HG03039 (cell line): Measurements from ENCODE around the gene CDH24.
A peak's percentile ranks its signal among the peaks of the same experiment; 100 is the strongest.

Experiments
- ATAC-seq: cut with Tn5 transposase; IDR thresholded peaks from one replicate; pipeline ENCODE4 v1.9.1; 2021; ENCODE audit warnings: mild to moderate bottlenecking, moderate library complexity; ENCODE audit not compliant: unreplicated experiment

CDH24 gene

GRCh38 chr14:23047751-23048693 is 9.3 kb downstream of the CDH24 start:
- no peak for ATAC-seq

- no peak for ATAC-seq
Measured at GRCh38 chr14:23047034-23047634, 10.2 kb downstream of the CDH24 start.

GRCh38 chr14:23045419-23046357 is 11.6 kb downstream of the CDH24 start:
- no peak for ATAC-seq

DNA sequence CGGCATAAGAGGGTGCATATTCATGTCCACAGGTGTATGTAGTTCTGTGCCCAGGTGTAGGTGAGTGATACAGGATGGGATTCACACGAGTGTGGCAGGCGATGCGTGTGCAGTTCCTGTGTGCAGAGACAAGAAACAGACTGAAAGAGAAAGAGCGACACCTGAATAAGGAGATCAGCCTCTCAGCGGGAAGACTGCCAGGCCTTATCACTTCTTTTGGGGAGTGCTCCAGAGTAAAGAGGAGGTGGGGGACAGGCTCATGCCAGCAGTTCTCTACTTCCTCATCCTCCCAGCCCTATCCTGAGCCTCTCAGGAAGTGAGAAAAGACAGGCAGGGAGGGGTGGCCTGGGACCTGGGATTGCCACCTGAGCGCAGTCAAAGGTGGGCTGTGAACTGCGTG is 12.5 kb downstream of the CDH24 start:
- ATAC-seq = no peak

- no peak for ATAC-seq
Measured at GRCh38 chr14:23043754-23044153, 13.6 kb downstream of the CDH24 start.

- ATAC-seq = no peak
Measured at GRCh38 chr14:23043145-23043544, 14.2 kb downstream of the CDH24 start.

- ATAC-seq = no peak
Measured at GRCh38 chr14:23042162-23042965, 15.0 kb downstream of the CDH24 start, which contains the start of gene PSMB11. TSS of gene PSMB11 (plus strand) at chr14:23042212. CDS start at chr14:23042226, 14 bp downstream.

GRCh38 chr14:23041729-23042128 is 15.6 kb downstream of the CDH24 start:
- no peak for ATAC-seq

- no peak for ATAC-seq
Measured at GRCh38 chr14:23040100-23040499, 17.2 kb downstream of the CDH24 start.

- no peak for ATAC-seq
Measured at GRCh38 chr14:23035303-23036144, 21.8 kb downstream of the CDH24 start.

GRCh38 chr14:23034498-23035302 is 22.6 kb downstream of the CDH24 start, which contains the start of gene PSMB5:
TSS of gene PSMB5 (minus strand) at chr14:23034900. CDS start at chr14:23034881, 19 bp downstream.
- ATAC-seq = peak; percentile 85

DNA sequence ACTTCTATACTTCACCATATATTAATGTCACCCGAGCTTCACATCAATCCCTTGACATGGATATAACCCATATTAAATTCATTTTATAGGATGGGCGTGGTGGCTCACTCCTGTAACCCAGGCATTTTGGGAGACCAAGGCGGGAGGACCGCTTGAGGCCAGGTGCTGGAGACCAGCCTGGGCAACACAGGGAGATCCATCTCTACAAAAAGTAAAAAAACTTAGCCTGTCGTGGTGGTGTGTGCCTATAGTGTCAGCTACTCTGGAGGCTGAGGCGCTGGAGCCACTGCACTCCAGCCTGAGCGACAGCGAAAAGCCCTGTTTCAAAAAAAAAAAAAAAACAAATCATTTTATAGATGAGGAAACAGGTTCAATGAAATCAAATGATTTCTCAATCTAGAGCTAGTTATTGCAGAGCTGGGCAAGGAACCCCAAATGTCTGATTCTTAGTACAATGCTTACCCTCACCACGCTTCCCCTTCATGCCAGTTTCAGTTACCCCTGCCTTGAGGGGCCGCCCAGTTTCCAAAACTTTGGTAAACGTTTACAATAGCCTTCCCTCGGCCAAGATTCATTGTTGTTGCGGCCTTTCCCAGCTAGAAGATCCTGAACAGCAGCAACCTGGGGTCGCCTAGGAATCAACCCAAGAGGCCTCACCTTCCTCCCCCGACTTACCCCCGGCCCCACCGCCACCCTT is 23.4 kb downstream of the CDH24 start:
- peak; percentile 7 for ATAC-seq

DNA sequence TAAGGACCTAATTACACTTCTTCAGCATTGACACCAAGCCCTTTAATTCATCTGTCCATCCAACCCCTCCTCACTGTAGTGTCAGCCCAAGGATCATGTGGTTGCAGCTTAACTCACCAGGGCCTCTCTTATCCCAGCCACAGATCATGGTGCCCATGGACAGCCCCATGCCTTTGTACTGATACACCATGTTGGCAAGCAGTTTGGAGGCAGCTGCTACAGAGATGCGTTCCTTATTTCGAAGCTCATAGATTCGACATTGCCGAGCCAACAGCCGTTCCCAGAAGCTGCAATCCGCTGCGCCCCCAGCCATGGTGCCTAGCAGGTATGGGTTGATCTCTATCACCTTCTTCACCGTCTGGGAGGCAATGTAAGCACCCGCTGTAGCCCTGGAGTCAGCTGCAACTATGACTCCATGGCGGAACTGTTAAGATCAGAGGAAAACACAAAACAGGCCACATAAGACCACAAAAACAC is 24.0 kb downstream of the CDH24 start:
- ATAC-seq = no peak

DNA sequence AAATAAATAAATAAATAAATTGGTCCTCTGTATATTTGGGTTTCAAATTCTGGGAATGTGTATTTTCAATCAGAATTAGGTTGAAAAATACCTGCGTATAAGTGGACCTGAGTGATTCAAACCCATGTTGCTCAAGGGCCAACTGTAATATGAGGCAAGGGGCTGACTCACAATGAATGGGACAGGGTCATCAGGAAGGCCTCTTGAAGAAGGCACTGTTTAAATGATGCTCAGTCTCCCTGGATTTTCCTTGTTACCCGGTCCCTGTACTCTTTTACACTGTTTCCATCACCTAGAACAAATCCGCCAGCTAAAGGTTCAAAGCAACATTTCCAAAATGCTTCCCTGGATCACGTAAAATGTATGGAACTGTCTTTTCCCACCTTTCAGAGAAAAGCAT is 26.4 kb downstream of the CDH24 start:
- no peak for ATAC-seq

DNA sequence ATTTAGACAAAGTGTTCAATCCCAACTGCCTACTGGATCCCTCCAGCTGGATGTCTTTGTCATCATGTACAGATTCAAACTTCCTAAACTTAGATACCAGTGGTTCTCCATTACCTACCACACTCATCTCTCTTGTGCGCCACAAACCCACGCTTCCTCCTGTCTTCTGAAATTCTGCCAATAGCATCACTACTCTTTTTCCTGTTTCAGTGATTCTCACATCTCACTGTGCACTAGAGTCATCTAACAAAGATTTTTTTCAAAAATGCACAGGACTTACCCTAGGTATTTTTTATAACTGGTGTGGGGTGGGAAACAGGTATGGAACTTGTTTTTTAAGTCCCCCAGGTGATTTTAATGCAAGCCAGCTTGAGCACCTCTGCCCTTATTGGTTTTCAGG is 28.5 kb downstream of the CDH24 start:
- no peak for ATAC-seq

DNA sequence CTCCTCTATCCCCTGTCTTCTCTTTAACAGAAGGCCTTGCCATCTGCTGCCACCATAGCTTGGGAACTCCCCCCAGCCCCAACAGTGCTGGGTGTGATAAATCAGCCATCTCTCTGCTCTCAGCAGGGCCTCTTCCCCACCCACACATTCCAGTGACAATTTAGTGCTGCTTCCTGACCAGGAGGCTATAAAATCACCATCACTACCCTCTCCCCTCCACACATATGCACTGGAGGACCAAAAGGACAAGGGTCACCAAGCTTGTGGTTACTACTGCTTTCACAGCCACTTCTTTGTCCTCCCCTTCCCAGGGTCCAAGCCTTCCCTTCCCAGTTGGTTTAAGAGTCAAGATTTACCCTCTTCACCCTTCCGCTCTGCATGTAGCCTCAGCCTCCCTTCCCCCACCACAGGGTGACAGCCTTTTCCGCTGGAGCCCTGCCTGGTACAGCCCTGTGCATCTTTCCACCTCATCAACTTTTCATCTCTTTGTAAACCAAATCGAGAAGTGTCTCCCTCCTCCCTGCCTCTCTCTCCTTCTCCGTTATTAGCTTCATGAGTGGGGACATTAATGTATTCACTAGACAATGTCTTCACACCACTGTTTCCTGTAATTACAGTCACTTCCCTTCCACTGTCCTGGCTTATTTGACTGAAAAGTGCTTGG is 32.0 kb downstream of the CDH24 start:
- ATAC-seq = no peak

- ATAC-seq = no peak
Measured at GRCh38 chr14:23024612-23025075, 32.7 kb downstream of the CDH24 start.
